Stimulated activated naive B cell treated with anti-CD40 and anti-IgM and Interleukin-4, amounts not matched to agents 10 μg/mL and 1 μg/mL and 100 μg/mL, for 72 hours (primary cell): Measurements from ENCODE around the gene ZDHHC20.
"Not testable (repeated sequence)": the region's sequence is repeated elsewhere in the genome, so short reads cannot be mapped to it uniquely, and the experiment has no call there.

Experiments used
- ATAC-seq, 2 donors: fragments of 150-1000 bp; cut with Tn5 transposase; replicated peaks; 2 replicates each; pipeline ENCODE4 v1.10.0; 2021; ENCODE audit warnings: moderate library complexity in 1 of 2
- DNase-seq: peaks from one replicate; pipeline ENCODE4 v3.0.0; 2021
- H3K27ac Mint-ChIP-seq: one replicate; pipeline ENCODE4 v1.8.0; 2022; ENCODE audit warnings: mild to moderate bottlenecking, mixed read lengths
- H3K27me3 Mint-ChIP-seq, 2 donors: one replicate each; pipeline ENCODE4 v1.8.0; 2022; ENCODE audit warnings: mixed read lengths in 2 of 2
- H3K36me3 Mint-ChIP-seq, 2 donors: one replicate each; pipeline ENCODE4 v1.8.0; 2022; ENCODE audit warnings: mixed read lengths in 2 of 2, mild to moderate bottlenecking in 1 of 2
- H3K4me1 Mint-ChIP-seq, 2 donors: one replicate each; pipeline ENCODE4 v1.8.0; 2022; ENCODE audit warnings: mixed read lengths in 2 of 2, mild to moderate bottlenecking in 1 of 2
- H3K4me3 Mint-ChIP-seq, 2 donors: one replicate each; pipeline ENCODE4 v1.8.0; 2022; ENCODE audit warnings: mild to moderate bottlenecking in 2 of 2, mixed read lengths in 2 of 2, moderate library complexity in 1 of 2
- H3K9me3 Mint-ChIP-seq, 2 donors: one replicate each; pipeline ENCODE4 v1.8.0; 2022; ENCODE audit warnings: mixed read lengths in 2 of 2, mild to moderate bottlenecking in 1 of 2

The ZDHHC20 gene

GRCh38 chr13:21413013-21413412, 46.1 kb downstream of the ZDHHC20 start:
- H3K27me3 Mint-ChIP-seq: no peaks in the 10 kb centered on the region
- peaks cover 36 to 42% of the 10 kb centered on the region in 2 donors for H3K36me3 Mint-ChIP-seq
- no peak overlapping the region for H3K4me3 Mint-ChIP-seq
- H3K4me1 Mint-ChIP-seq: no peaks in the 10 kb centered on the region
- no peak for ATAC-seq
- H3K9me3 Mint-ChIP-seq: peaks cover 0 to 5% of the 10 kb centered on the region in 2 donors
- no peak overlapping the region for H3K27ac Mint-ChIP-seq
- DNase-seq: no peak

GRCh38 chr13:21410453-21410852, 48.6 kb downstream of the ZDHHC20 start:
- not testable (repeated sequence) for H3K27me3 Mint-ChIP-seq, H3K4me3 Mint-ChIP-seq, ATAC-seq, DNase-seq, H3K9me3 Mint-ChIP-seq, H3K4me1 Mint-ChIP-seq, H3K27ac Mint-ChIP-seq
- H3K36me3 Mint-ChIP-seq: peaks cover 48 to 61% of the 10 kb centered on the region in 2 donors

GRCh38 chr13:21405309-21405708, 53.8 kb downstream of the ZDHHC20 start:
- H3K27me3 Mint-ChIP-seq: no peaks in the 10 kb centered on the region
- no peak overlapping the region for H3K27ac Mint-ChIP-seq
- H3K9me3 Mint-ChIP-seq: peaks cover 0 to 7% of the 10 kb centered on the region in 2 donors
- DNase-seq (no peak), ATAC-seq (no peak)
- H3K4me3 Mint-ChIP-seq: no peak overlapping the region
- H3K36me3 Mint-ChIP-seq: peaks cover 41 to 60% of the 10 kb centered on the region in 2 donors
- no peaks in the 10 kb centered on the region for H3K4me1 Mint-ChIP-seq

GRCh38 chr13:21402586-21403307, 56.4 kb downstream of the ZDHHC20 start:
- Mint-ChIP-seq H3K4me1 (no peaks in the 10 kb centered on the region), H3K36me3 (peaks cover 29 to 42% of the 10 kb centered on the region in 2 donors), H3K9me3 (peaks cover 0 to 2% of the 10 kb centered on the region in 2 donors), H3K4me3 (no peak overlapping the region), H3K27me3 (no peaks in the 10 kb centered on the region), H3K27ac (no peak overlapping the region)
- ATAC-seq (no peak), DNase-seq (no peak)

- Mint-ChIP-seq H3K4me1 (no peaks in the 10 kb centered on the region), H3K27ac (no peak overlapping the region), H3K9me3 (no peaks in the 10 kb centered on the region), H3K27me3 (no peaks in the 10 kb centered on the region), H3K36me3 (peaks cover 21 to 38% of the 10 kb centered on the region in 2 donors), H3K4me3 (no peak overlapping the region)
- DNase-seq (no peak), ATAC-seq (no peak)
These were observed 59.4 kb downstream of the ZDHHC20 start for GRCh38 chr13:21399741-21400140.

GRCh38 chr13:21395953-21396352, 63.1 kb downstream of the ZDHHC20 start:
- Mint-ChIP-seq H3K27ac (no peak overlapping the region), H3K36me3 (peaks cover 17 to 28% of the 10 kb centered on the region in 2 donors), H3K27me3 (no peaks in the 10 kb centered on the region), H3K4me1 (no peaks in the 10 kb centered on the region), H3K4me3 (no peak overlapping the region), H3K9me3 (no peaks in the 10 kb centered on the region)
- ATAC-seq (no peak), DNase-seq (no peak)

- ATAC-seq (no peak), DNase-seq (no peak)
- H3K4me1 Mint-ChIP-seq: no peaks in the 10 kb centered on the region
- no peak overlapping the region for H3K27ac Mint-ChIP-seq
- H3K4me3 Mint-ChIP-seq: no peak overlapping the region
- peaks cover 42 to 50% of the 10 kb centered on the region in 2 donors for H3K36me3 Mint-ChIP-seq
- no peaks in the 10 kb centered on the region for H3K27me3 Mint-ChIP-seq
- peaks cover 7 to 11% of the 10 kb centered on the region in 2 donors for H3K9me3 Mint-ChIP-seq
These were observed 70.0 kb downstream of the ZDHHC20 start for GRCh38 chr13:21389124-21389523.

- H3K27me3 Mint-ChIP-seq: no peaks in the 10 kb centered on the region
- H3K9me3 Mint-ChIP-seq: peaks cover 7 to 11% of the 10 kb centered on the region in 2 donors
- no peak overlapping the region for H3K4me3 Mint-ChIP-seq
- DNase-seq (no peak), ATAC-seq (no peak)
- no peak overlapping the region for H3K27ac Mint-ChIP-seq
- H3K4me1 Mint-ChIP-seq: no peaks in the 10 kb centered on the region
- peaks cover 49 to 63% of the 10 kb centered on the region in 2 donors for H3K36me3 Mint-ChIP-seq
These were observed 73.4 kb downstream of the ZDHHC20 start for GRCh38 chr13:21385710-21386109.

GRCh38 chr13:21383090-21383489, 76.0 kb downstream of the ZDHHC20 start:
- ATAC-seq (no peak), DNase-seq (no peak)
- Mint-ChIP-seq H3K27me3 (no peaks in the 10 kb centered on the region), H3K36me3 (peaks cover 38 to 49% of the 10 kb centered on the region in 2 donors), H3K4me1 (no peaks in the 10 kb centered on the region), H3K27ac (no peak overlapping the region), H3K9me3 (peaks cover 7 to 11% of the 10 kb centered on the region in 2 donors), H3K4me3 (no peak overlapping the region)

- H3K4me3 Mint-ChIP-seq, ATAC-seq, DNase-seq, H3K27me3 Mint-ChIP-seq, H3K4me1 Mint-ChIP-seq, H3K27ac Mint-ChIP-seq, H3K9me3 Mint-ChIP-seq: not testable (repeated sequence)
- peaks cover 23 to 33% of the 10 kb centered on the region in 2 donors for H3K36me3 Mint-ChIP-seq
These were observed 81.8 kb downstream of the ZDHHC20 start for GRCh38 chr13:21376998-21377985.

- Mint-ChIP-seq H3K27ac (no peak overlapping the region), H3K4me3 (no peak overlapping the region), H3K27me3 (no peaks in the 10 kb centered on the region), H3K9me3 (no peaks in the 10 kb centered on the region), H3K4me1 (no peaks in the 10 kb centered on the region), H3K36me3 (peaks cover 9 to 12% of the 10 kb centered on the region in 2 donors)
- no peak for ATAC-seq
- DNase-seq: no peak
These were observed 86.6 kb downstream of the ZDHHC20 start for GRCh38 chr13:21372530-21372929.

- H3K4me1 Mint-ChIP-seq: no peaks in the 10 kb centered on the region
- no peaks in the 10 kb centered on the region for H3K9me3 Mint-ChIP-seq
- H3K27me3 Mint-ChIP-seq: no peaks in the 10 kb centered on the region
- no peak overlapping the region for H3K27ac Mint-ChIP-seq
- no peak for DNase-seq
- H3K4me3 Mint-ChIP-seq: no peak overlapping the region
- peaks cover 8 to 10% of the 10 kb centered on the region in 2 donors for H3K36me3 Mint-ChIP-seq
- ATAC-seq: no peak
These were observed 88.1 kb downstream of the ZDHHC20 start for GRCh38 chr13:21371011-21371410.

- no peak for ATAC-seq
- no peak overlapping the region for H3K4me3 Mint-ChIP-seq
- H3K4me1 Mint-ChIP-seq: no peaks in the 10 kb centered on the region
These were observed 93.5 kb downstream of the ZDHHC20 start for GRCh38 chr13:21365574-21365973.

GRCh38 chr13:21364916-21365315, 94.2 kb downstream of the ZDHHC20 start:
- Mint-ChIP-seq H3K27me3 (no peaks in the 10 kb centered on the region), H3K27ac (no peak overlapping the region), H3K36me3 (no peaks in the 10 kb centered on the region), H3K4me1 (no peaks in the 10 kb centered on the region), H3K4me3 (no peak overlapping the region), H3K9me3 (peaks cover 0 to 3% of the 10 kb centered on the region in 2 donors)
- DNase-seq (no peak), ATAC-seq (no peak)

More at GRCh38 chr13:21365574-21365973, 93.5 kb downstream of the ZDHHC20 start:
- no peak for DNase-seq
- no peaks in the 10 kb centered on the region for H3K36me3 Mint-ChIP-seq
- H3K27ac Mint-ChIP-seq: no peak overlapping the region
- peaks cover 0 to 3% of the 10 kb centered on the region in 2 donors for H3K9me3 Mint-ChIP-seq
- H3K27me3 Mint-ChIP-seq: no peaks in the 10 kb centered on the region
